GM10248 (cell line): ENCODE data around the gene PAOX.
"Not testable (repeated sequence)": the region's sequence is repeated elsewhere in the genome, so short reads cannot be mapped to it uniquely, and the experiment has no call there.

Source experiments
- CTCF ChIA-PET: fragments of 300-600 bp; sonication (Branson Sonifier 250); formaldehyde crosslinking; extraction: SDS; loops from one replicate; lab custom pipeline; 2021; ENCODE audit warnings: antibody characterized with exemption; lab: Yijun Ruan, JAX
- POLR2A ChIA-PET: fragments of 350-650 bp; sonication (Branson Sonifier 250); formaldehyde crosslinking; extraction: SDS; loops from one replicate; lab custom pipeline; 2020; ENCODE audit warnings: antibody characterized with exemption; lab: Yijun Ruan, JAX
- DNase-seq: peaks from one replicate; pipeline ENCODE4 v3.0.0; 2012; ENCODE audit errors: extremely low spot score
- CTCF ChIP-seq: IDR thresholded peaks from 2 replicates; pipeline ENCODE4 v1.5.1; 2012; ENCODE audit warnings: mild to moderate bottlenecking, low read depth; ENCODE audit errors: extremely low read depth, missing control alignments, control extremely low read depth

Gene PAOX

GRCh38 chr10:133361773-133362441 is 17.2 kb upstream of the PAOX start:
- TF ChIP-seq CTCF: no peak
- CTCF ChIA-PET: interaction anchor here (1.1 to 3.0 kb wide), 6 partner anchors 8 to 48 kb away, joined by 3 to 21 read pairs (median 4); no protein-coding TSS in a partner anchor
- no peak for DNase-seq
- POLR2A ChIA-PET: interaction anchor here (1.5 kb wide), 1 partner anchor 9 kb away, joined by 4 read pairs; no protein-coding TSS in a partner anchor

- ChIA-PET CTCF (interaction anchor here (1.4 to 3.0 kb wide), 4 partner anchors 9 to 38 kb away, joined by 3 to 21 read pairs (median 4); no protein-coding TSS in a partner anchor), POLR2A (no interaction called here)
- no peak for TF ChIP-seq CTCF
- DNase-seq: no peak
Measured at GRCh38 chr10:133362846-133363245, 16.2 kb upstream of the PAOX start.

GRCh38 chr10:133364645-133365431 is 14.2 kb upstream of the PAOX start:
- DNase-seq: no peak
- CTCF ChIA-PET: no interaction called here
- POLR2A ChIA-PET: no interaction called here
- no peak for TF ChIP-seq CTCF

GRCh38 chr10:133365461-133366129 is 13.5 kb upstream of the PAOX start:
- ChIA-PET POLR2A (no interaction called here), CTCF (no interaction called here)
- TF ChIP-seq CTCF: no peak
- DNase-seq: no peak

GRCh38 chr10:133366130-133366478 is 13.0 kb upstream of the PAOX start:
- DNase-seq: no peak
- CTCF ChIA-PET: interaction anchor here (1.5 kb wide), 1 partner anchor 37 kb away, joined by 3 read pairs; no protein-coding TSS in a partner anchor
- POLR2A ChIA-PET: no interaction called here
- no peak for TF ChIP-seq CTCF

- POLR2A ChIA-PET: no interaction called here
- TF ChIP-seq CTCF: no peak
- CTCF ChIA-PET: interaction anchor here (1.5 kb wide), 1 partner anchor 37 kb away, joined by 3 read pairs; no protein-coding TSS in a partner anchor
- no peak for DNase-seq
Measured at GRCh38 chr10:133366751-133367150, 12.3 kb upstream of the PAOX start.

GRCh38 chr10:133367461-133367860 is 11.6 kb upstream of the PAOX start:
- CTCF ChIA-PET: interaction anchor here (1.5 kb wide), 1 partner anchor 38 kb away, joined by 3 read pairs; no protein-coding TSS in a partner anchor
- POLR2A ChIA-PET: interaction anchor here (0.6 kb wide), 1 partner anchor 55 kb away, joined by 5 read pairs; no protein-coding TSS in a partner anchor
- DNase-seq: not testable (repeated sequence)
